HUES64 (cell line): Measurements from ENCODE around the gene RRP9.

Experiments used
- H3K27ac ChIP-seq: 2 replicates; pipeline ENCODE4 v1.7.0; 2013; ENCODE audit warnings: low read depth, low read length, inconsistent platforms
- H3K27me3 ChIP-seq: 2 replicates; pipeline ENCODE4 v1.6.1; 2013; ENCODE audit warnings: mild to moderate bottlenecking, low read length; ENCODE audit not compliant: insufficient read depth
- H3K36me3 ChIP-seq: 2 replicates; pipeline ENCODE4 v1.6.1; 2013; ENCODE audit warnings: mild to moderate bottlenecking, low read length; ENCODE audit not compliant: insufficient read depth
- H3K4me1 ChIP-seq: 2 replicates; pipeline ENCODE4 v1.6.1; 2013; ENCODE audit warnings: mild to moderate bottlenecking, low read length, moderate library complexity; ENCODE audit not compliant: insufficient read depth
- H3K4me3 ChIP-seq: 2 replicates; pipeline ENCODE4 v1.5.1; 2013; ENCODE audit warnings: mild to moderate bottlenecking, low read length, moderate library complexity
- H3K9ac ChIP-seq: 2 replicates; pipeline ENCODE4 v1.6.1; 2013; ENCODE audit warnings: mild to moderate bottlenecking, low read depth, low read length
- H3K9me3 ChIP-seq: 2 replicates; pipeline ENCODE4 v1.6.1; 2013; ENCODE audit warnings: low read depth, low read length; ENCODE audit not compliant: insufficient read depth
- WGBS: fragments of 150-250, 120-280 bp; methylation state at CpG from one replicate; pipeline ENCODE4 v1.1.7; 2013; ENCODE audit warnings: missing lambda C conversion rate; 5-methylcytosine and 5-hydroxymethylcytosine counted together

Gene RRP9

GRCh38 chr3:51943451-51944391 lies 2.0 kb upstream of the RRP9 start:
- no peak overlapping the region for H3K9ac ChIP-seq
- no peak overlapping the region for H3K4me3 ChIP-seq
- H3K4me1 ChIP-seq: peaks cover 4% of the 10 kb centered on the region; the same call in 1 of the 2 replicates
- no peaks in the 10 kb centered on the region for H3K9me3 ChIP-seq
- no peak overlapping the region for H3K27ac ChIP-seq
- H3K27me3 ChIP-seq: no peaks in the 10 kb centered on the region; the same call in 1 of the 2 replicates
- WGBS: 94% methylated on average over 21 of the region's 21 CpGs
- peaks cover 11% of the 10 kb centered on the region for H3K36me3 ChIP-seq

GRCh38 chr3:51942603-51943450 lies 1.1 kb upstream of the RRP9 start:
- peaks cover 4% of the 10 kb centered on the region; the same call in 1 of the 2 replicates for H3K4me1 ChIP-seq
- H3K36me3 ChIP-seq: peaks cover 20% of the 10 kb centered on the region
- peak overlapping the region; percentile 58; the same call in 1 of the 2 replicates for H3K9ac ChIP-seq
- WGBS: 83% methylated on average over 17 of the region's 17 CpGs
- no peaks in the 10 kb centered on the region for H3K9me3 ChIP-seq
- no peaks in the 10 kb centered on the region; the same call in 1 of the 2 replicates for H3K27me3 ChIP-seq
- peak overlapping the region; percentile 49 for H3K4me3 ChIP-seq
- H3K27ac ChIP-seq: no peak overlapping the region

GRCh38 chr3:51941463-51941797 lies 274 bp downstream of the RRP9 start:
- Histone ChIP-seq H3K27ac (peak overlapping the region; percentile 63; the same call in 1 of the 2 replicates), H3K4me3 (peak overlapping the region; percentile 84), H3K9ac (peak overlapping the region; percentile 82), H3K9me3 (no peaks in the 10 kb centered on the region), H3K4me1 (peaks cover 4% of the 10 kb centered on the region; the same call in 1 of the 2 replicates), H3K36me3 (peaks cover 34% of the 10 kb centered on the region), H3K27me3 (no peaks in the 10 kb centered on the region; the same call in 1 of the 2 replicates)
- under 1% methylated on average over 19 of the region's 20 CpGs for WGBS

GRCh38 chr3:51940648-51941462 lies 849 bp downstream of the RRP9 start:
- peak overlapping the region; percentile 82 for H3K9ac ChIP-seq
- no peaks in the 10 kb centered on the region for H3K9me3 ChIP-seq
- no peak overlapping the region for H3K27ac ChIP-seq
- 30% methylated on average over 13 of the region's 13 CpGs for WGBS
- peaks cover 4% of the 10 kb centered on the region; the same call in 1 of the 2 replicates for H3K4me1 ChIP-seq
- peaks cover 40% of the 10 kb centered on the region for H3K36me3 ChIP-seq
- no peaks in the 10 kb centered on the region; the same call in 1 of the 2 replicates for H3K27me3 ChIP-seq
- peak overlapping the region; percentile 84 for H3K4me3 ChIP-seq

GRCh38 chr3:51938780-51939425 lies 2.8 kb downstream of the RRP9 start:
- H3K4me1 ChIP-seq: peaks cover 4% of the 10 kb centered on the region; the same call in 1 of the 2 replicates
- H3K36me3 ChIP-seq: peaks cover 59% of the 10 kb centered on the region
- no peak overlapping the region for H3K9ac ChIP-seq
- 93% methylated on average over 9 of the region's 9 CpGs for WGBS
- no peaks in the 10 kb centered on the region for H3K9me3 ChIP-seq
- no peak overlapping the region for H3K27ac ChIP-seq
- H3K27me3 ChIP-seq: no peaks in the 10 kb centered on the region; the same call in 1 of the 2 replicates
- H3K4me3 ChIP-seq: no peak overlapping the region

GRCh38 chr3:51937611-51938450 lies 3.9 kb downstream of the RRP9 start:
- H3K27ac ChIP-seq: no peak overlapping the region
- H3K4me1 ChIP-seq: peaks cover 4% of the 10 kb centered on the region; the same call in 1 of the 2 replicates
- no peaks in the 10 kb centered on the region; the same call in 1 of the 2 replicates for H3K27me3 ChIP-seq
- H3K9me3 ChIP-seq: no peaks in the 10 kb centered on the region
- H3K36me3 ChIP-seq: peaks cover 69% of the 10 kb centered on the region
- H3K9ac ChIP-seq: no peak overlapping the region
- 93% methylated on average over 13 of the region's 13 CpGs for WGBS
- H3K4me3 ChIP-seq: no peak overlapping the region

GRCh38 chr3:51937014-51937413 lies 4.7 kb downstream of the RRP9 start:
- Histone ChIP-seq H3K27ac (no peak overlapping the region), H3K4me1 (no peaks in the 10 kb centered on the region), H3K27me3 (no peaks in the 10 kb centered on the region), H3K36me3 (peaks cover 74% of the 10 kb centered on the region), H3K9ac (no peak overlapping the region), H3K4me3 (no peak overlapping the region), H3K9me3 (no peaks in the 10 kb centered on the region)
- WGBS: 95% methylated on average over 9 of the region's 9 CpGs

GRCh38 chr3:51935886-51936755 lies 5.6 kb downstream of the RRP9 start:
- H3K9me3 ChIP-seq: no peaks in the 10 kb centered on the region
- H3K27me3 ChIP-seq: no peaks in the 10 kb centered on the region
- no peak overlapping the region for H3K4me3 ChIP-seq
- H3K4me1 ChIP-seq: no peaks in the 10 kb centered on the region
- peaks cover 77% of the 10 kb centered on the region for H3K36me3 ChIP-seq
- no peak overlapping the region for H3K9ac ChIP-seq
- WGBS: 95% methylated on average over 25 of the region's 25 CpGs
- H3K27ac ChIP-seq: no peak overlapping the region
